Neural progenitor cell (in vitro differentiated cells): ENCODE measurements around the gene ARMCX5.

Source experiments
- EZH2 ChIP-seq: fragments of 200-600 bp; sonication (generic); IDR thresholded peaks from 2 replicates; pipeline ENCODE4 v1.6.1; 2017; ENCODE audit warnings: antibody characterized with exemption, mild to moderate bottlenecking, moderate library complexity
- EZH2phosphoT487 ChIP-seq: fragments of 200-600 bp; sonication (generic); IDR thresholded peaks from 2 replicates; pipeline ENCODE4 v1.6.1; 2017; ENCODE audit warnings: antibody characterized with exemption
- TF ChIP-seq, protein P1 (sequence below): fragments of 200-600 bp; sonication (generic); IDR thresholded peaks from 2 replicates; pipeline ENCODE4 v1.5.1; 2017; ENCODE audit warnings: antibody characterized with exemption, mild to moderate bottlenecking

DNA sequence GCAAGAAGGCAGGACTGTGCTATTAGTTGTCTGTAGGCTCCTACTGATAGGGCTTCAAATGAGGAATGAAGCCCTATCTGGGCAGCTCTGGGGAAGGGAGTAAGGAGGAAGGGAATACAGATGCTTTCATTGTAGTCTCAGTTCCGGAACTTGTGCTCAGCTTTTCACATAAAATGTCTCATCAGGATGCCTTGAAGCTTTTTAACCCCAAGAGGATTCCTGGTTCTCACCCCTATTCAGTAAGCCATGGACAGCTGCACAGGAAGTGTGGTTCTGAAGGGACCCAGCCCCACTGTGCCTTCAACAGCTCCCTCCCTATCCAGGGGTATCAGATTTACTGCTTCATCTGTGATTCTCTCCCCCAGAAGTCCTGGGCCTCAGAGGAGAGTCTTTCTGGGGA, 5.0 kb downstream of the ARMCX5 start:
- TF ChIP-seq, protein P1, sequence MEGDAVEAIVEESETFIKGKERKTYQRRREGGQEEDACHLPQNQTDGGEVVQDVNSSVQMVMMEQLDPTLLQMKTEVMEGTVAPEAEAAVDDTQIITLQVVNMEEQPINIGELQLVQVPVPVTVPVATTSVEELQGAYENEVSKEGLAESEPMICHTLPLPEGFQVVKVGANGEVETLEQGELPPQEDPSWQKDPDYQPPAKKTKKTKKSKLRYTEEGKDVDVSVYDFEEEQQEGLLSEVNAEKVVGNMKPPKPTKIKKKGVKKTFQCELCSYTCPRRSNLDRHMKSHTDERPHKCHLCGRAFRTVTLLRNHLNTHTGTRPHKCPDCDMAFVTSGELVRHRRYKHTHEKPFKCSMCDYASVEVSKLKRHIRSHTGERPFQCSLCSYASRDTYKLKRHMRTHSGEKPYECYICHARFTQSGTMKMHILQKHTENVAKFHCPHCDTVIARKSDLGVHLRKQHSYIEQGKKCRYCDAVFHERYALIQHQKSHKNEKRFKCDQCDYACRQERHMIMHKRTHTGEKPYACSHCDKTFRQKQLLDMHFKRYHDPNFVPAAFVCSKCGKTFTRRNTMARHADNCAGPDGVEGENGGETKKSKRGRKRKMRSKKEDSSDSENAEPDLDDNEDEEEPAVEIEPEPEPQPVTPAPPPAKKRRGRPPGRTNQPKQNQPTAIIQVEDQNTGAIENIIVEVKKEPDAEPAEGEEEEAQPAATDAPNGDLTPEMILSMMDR = no peak
- TF ChIP-seq EZH2phosphoT487 = no peak
- TF ChIP-seq EZH2 = no peak
